HepG2 (cell line): ENCODE results near the gene CCDC33. TPM values are rescaled to one million over a fixed set of nuclear protein-coding genes. Genes with fewer than 3 reads are reported as not detected.

Experiments used
- ATAC-seq: fragments of 200-7000 bp; cut with Tn5 transposase; 3 replicates; pipeline ENCODE4 v1.9.1; 2020; ENCODE audit warnings: mild to moderate bottlenecking, moderate library complexity
- BruUV-seq: library from RNA; stranded (reverse); fragments of 400-500 nt; replicated peaks from 2 replicates; lab custom pipeline; 2021; lab: Mats Ljungman, UMichigan
- CTCF ChIA-PET: fragments of 300-600 bp; formaldehyde crosslinking; extraction: SDS; loops from one replicate; lab custom pipeline; 2021; ENCODE audit warnings: low total read pairs, inconsistent platforms, low intra/inter-chr PET ratio; lab: Yijun Ruan, JAX
- POLR2A ChIA-PET: fragments of 350-600 bp; sonication (Branson Sonifier 250); formaldehyde crosslinking; loops from one replicate; lab custom pipeline; 2020; ENCODE audit warnings: antibody characterized with exemption, inconsistent platforms; lab: Yijun Ruan, JAX
- DNase-seq: peaks from one replicate; pipeline ENCODE4 v3.0.0-alpha.2; 2015; ENCODE audit warnings: low spot score
- FAIRE-seq: peaks from 3 replicates; lab custom pipeline; 2011; peaks lifted over from hg19 to GRCh38; lab: Jason Lieb, UNC
- H2AFZ ChIP-seq: one replicate; pipeline ENCODE4 v1.6.1; 2011; ENCODE audit warnings: low read length, inconsistent platforms
- H3K27ac ChIP-seq: fragments of 300-600 bp; 3 replicates; pipeline ENCODE4 v1.8.0; 2011; ENCODE audit warnings: mixed run types, mild to moderate bottlenecking, mixed read lengths, low read length, inconsistent platforms; ENCODE audit not compliant: insufficient read depth; ENCODE audit errors: extremely low read length
- H3K27me3 ChIP-seq, 2 experiments: fragments of 200-600 bp in 1 of 2; 2 replicates in 1 of 2; 3 replicates in 1 of 2; pipeline versions ENCODE4 v1.6.0 to v1.8.0; 2011; ENCODE audit warnings: low read length in 2 of 2, mild to moderate bottlenecking in 2 of 2, moderate library complexity in 2 of 2, inconsistent platforms in 1 of 2; ENCODE audit not compliant: insufficient read depth in 2 of 2, control insufficient read depth in 1 of 2
- H3K36me3 ChIP-seq, 2 experiments: fragments of 200-600 bp in 1 of 2; replicated peaks in 1 of 2; 2 replicates in 1 of 2; 3 replicates in 1 of 2; pipeline versions ENCODE4 v1.5.1 to v1.8.0; 2011; ENCODE audit warnings: low read length in 2 of 2, inconsistent platforms in 1 of 2; ENCODE audit not compliant: insufficient read depth in 2 of 2, control insufficient read depth in 1 of 2
- H3K4me1 ChIP-seq: 2 replicates; pipeline ENCODE4 v1.5.1; 2012; ENCODE audit warnings: low read length, inconsistent platforms; ENCODE audit not compliant: insufficient read depth
- H3K4me2 ChIP-seq: 2 replicates; pipeline ENCODE4 v1.6.0; 2011; ENCODE audit warnings: low read depth, low read length, inconsistent platforms
- H3K4me3 ChIP-seq, 3 experiments: fragments of 200-600 bp in 1 of 3; sonication (generic), shearing (Covaris generic) in 1 of 3; replicated peaks in 1 of 3; 2 replicates each; pipeline ENCODE4 v1.5.1; 2011 to 2016; ENCODE audit warnings: low read length in 3 of 3, inconsistent platforms in 2 of 3, low read depth in 2 of 3, mild to moderate bottlenecking in 2 of 3, control low read depth in 1 of 3, mixed read lengths in 1 of 3; ENCODE audit not compliant: insufficient read depth in 1 of 3
- H3K79me2 ChIP-seq: one replicate; pipeline ENCODE4 v1.6.1; 2011; ENCODE audit warnings: low read length, inconsistent platforms; ENCODE audit not compliant: insufficient read depth
- H3K9ac ChIP-seq: 2 replicates; pipeline ENCODE4 v1.6.0; 2011; ENCODE audit warnings: mild to moderate bottlenecking, low read depth, low read length, inconsistent platforms; ENCODE audit not compliant: insufficient read depth
- H3K9me3 ChIP-seq: 2 replicates; pipeline ENCODE4 v1.5.1; 2012; ENCODE audit warnings: mild to moderate bottlenecking, low read length
- H4K20me1 ChIP-seq: 2 replicates; pipeline ENCODE4 v1.6.0; 2011; ENCODE audit warnings: inconsistent platforms, mild to moderate bottlenecking, low read length, moderate library complexity; ENCODE audit not compliant: insufficient read depth
- HNRNPUL1 ChIP-seq: fragments of 200-400 bp; formaldehyde crosslinking; IDR thresholded peaks from 2 replicates; pipeline ENCODE4 v1.6.1; 2017; ENCODE audit warnings: low read depth, mild to moderate bottlenecking, low read length, moderate library complexity
- MED1 ChIP-seq: sonication (generic); formaldehyde crosslinking; IDR thresholded peaks from 2 replicates; pipeline ENCODE4 v1.4.0; 2020; ENCODE audit warnings: missing genetic modification reagents
- RFX5 ChIP-seq: IDR thresholded peaks from 2 replicates; pipeline ENCODE4 v1.6.1; 2011; ENCODE audit warnings: low read depth, low read length, improper control_type of control experiment
- XBP1 ChIP-seq: sonication (generic); formaldehyde crosslinking; IDR thresholded peaks from 2 replicates; pipeline ENCODE4 v1.5.0; 2020; ENCODE audit warnings: missing genetic modification reagents
- ZNF256 ChIP-seq: sonication (generic); formaldehyde crosslinking; conservative IDR thresholded peaks from 2 replicates; pipeline ENCODE4 v1.4.0; 2020; ENCODE audit warnings: missing genetic modification reagents
- ZNF503 ChIP-seq: sonication (generic); formaldehyde crosslinking; IDR thresholded peaks from 2 replicates; pipeline ENCODE4 v1.4.0; 2020; ENCODE audit warnings: missing genetic modification reagents
- WGBS: methylation state at CpG from one replicate; pipeline ENCODE4 v1.1.6; 2017; ENCODE audit warnings: low lambda C conversion rate; 5-methylcytosine and 5-hydroxymethylcytosine counted together
- in situ Hi-C: cut with HindIII; loops from 2 replicates; pipeline ENCODE4 v1.10.0; 2017; ENCODE audit warnings: low pct_unique_long_range_greater_than_20kb; ENCODE audit not compliant: extremely low pct_ligation_motif_present
- intact Hi-C: fragments of 100-400 bp; cut with micrococcal nuclease; formaldehyde crosslinking; loops from one replicate; pipeline ENCODE4 v1.10.0; 2022; ENCODE audit not compliant: unreplicated experiment
- polyA plus RNA-seq, 8 experiments: library from polyadenylated mRNA; depleted of rRNA in 3 of 8; stranded (reverse) in 7 of 8; unstranded in 1 of 8; fragments of >200 nt; fragmentation: Illumina TruSeq in 4 of 8; extraction: Trizol in 4 of 8; gene quantifications; 2 replicates each; pipeline versions ENCODE4 v1.2.1 to v1.2.3, GENCODE V29; 2011 to 2016; ENCODE audit warnings: low read depth in 4 of 8, missing spikeins in 1 of 8, mixed read lengths in 1 of 8; ENCODE audit not compliant: insufficient read depth in 1 of 8
- total RNA-seq, 5 experiments: library from RNA; depleted of rRNA; stranded (reverse); fragments of >200 nt; fragmentation: Illumina TruSeq; extraction: Trizol; gene quantifications; 2 replicates each; pipeline ENCODE4 v1.2.3, GENCODE V29; 2016; ENCODE audit warnings: low read depth in 1 of 5
- TF ChIP-seq, protein P1 (sequence below): sonication (generic); formaldehyde crosslinking; IDR thresholded peaks from 2 replicates; pipeline ENCODE4 v1.4.0; 2020; ENCODE audit warnings: mild to moderate bottlenecking, missing genetic modification reagents

The CCDC33 gene
- total and polyA plus RNA-seq, 2 of the 13 experiments (the other 11 are each of a cell fraction or from before 2014, with no cell fraction given) = 0.30 TPM; not detected in 1

DNA sequence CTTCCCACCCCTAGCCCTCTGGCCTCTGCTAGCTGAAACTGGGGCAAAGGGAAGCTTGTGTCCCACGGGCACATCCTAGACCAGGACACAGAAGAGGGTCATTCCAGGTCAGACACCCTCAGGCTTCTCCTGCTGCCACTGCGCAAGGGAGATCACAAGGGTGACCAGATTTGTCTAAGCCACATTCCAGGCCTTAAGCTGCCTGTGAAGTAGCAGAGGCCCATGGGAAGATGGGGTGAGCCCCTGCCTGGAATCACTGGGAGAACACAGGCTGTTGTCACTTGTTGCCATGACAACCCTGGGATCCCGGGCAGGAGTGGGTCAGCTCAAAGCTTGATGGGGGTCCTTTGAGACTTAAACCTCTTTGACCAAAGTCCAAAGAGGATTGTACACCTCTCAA is 44.3 kb upstream of the CCDC33 start:
- TF ChIP-seq RFX5 = peak; percentile 82
- TF ChIP-seq HNRNPUL1 = no peak
- WGBS = 37% methylated on average over 3 of the region's 3 CpGs
- H3K4me1 ChIP-seq = 0 out of 2 replicates have a peak, but pooled peaks cover 8% of the 10 kb centered on the region
- no TSS peak for BruUV-seq
- H3K4me3 ChIP-seq = no peak overlapping the region
- ATAC-seq (no peak), FAIRE-seq (no peak), DNase-seq (no peak)
- H3K4me2 ChIP-seq = no peak overlapping the region
- CTCF ChIA-PET = no interaction called here
- in situ Hi-C loops (no loop called here), intact Hi-C loops (no loop called here)
- no peaks in the 10 kb centered on the region for H4K20me1 ChIP-seq
- no peaks in the 10 kb centered on the region for H3K27me3 ChIP-seq
- no peaks in the 10 kb centered on the region for H3K9me3 ChIP-seq
- H3K36me3 ChIP-seq = no peaks in the 10 kb centered on the region
- H3K79me2 ChIP-seq = no peaks in the 10 kb centered on the region
- no peak overlapping the region for H3K27ac ChIP-seq
- no peak overlapping the region for H3K9ac ChIP-seq
- H2AFZ ChIP-seq = no peak overlapping the region
- POLR2A ChIA-PET = no interaction called here

DNA sequence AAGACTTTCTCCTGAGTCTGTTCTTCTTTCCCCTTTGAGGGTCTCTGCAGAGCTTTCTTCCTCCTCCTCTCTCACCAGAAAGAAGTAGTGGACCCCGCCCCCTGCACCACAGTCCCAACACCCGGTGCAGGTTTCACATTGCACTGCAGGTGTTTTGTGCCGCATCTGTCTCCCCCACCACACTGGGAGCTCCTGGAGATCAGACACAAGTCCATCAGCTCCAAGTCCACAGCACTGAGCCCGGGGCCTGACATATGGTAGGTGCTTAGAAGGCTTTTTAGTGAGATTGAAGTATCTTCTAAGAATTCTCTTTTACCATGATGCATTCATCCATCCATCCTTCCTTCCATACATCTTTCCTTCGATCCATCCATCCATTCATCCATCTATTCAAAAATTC is 43.4 kb upstream of the CCDC33 start:
- Histone ChIP-seq H3K27me3 (no peaks in the 10 kb centered on the region), H3K4me2 (no peak overlapping the region), H4K20me1 (no peaks in the 10 kb centered on the region), H3K4me1 (0 out of 2 replicates have a peak, but pooled peaks cover 8% of the 10 kb centered on the region), H3K79me2 (no peaks in the 10 kb centered on the region), H3K4me3 (no peak overlapping the region), H3K9me3 (no peaks in the 10 kb centered on the region), H3K36me3 (no peaks in the 10 kb centered on the region), H3K27ac (no peak overlapping the region), H2AFZ (no peak overlapping the region), H3K9ac (no peak overlapping the region)
- in situ Hi-C loops (no loop called here), intact Hi-C loops (no loop called here)
- ATAC-seq (no peak), DNase-seq (no peak), FAIRE-seq (no peak)
- no TSS peak for BruUV-seq
- 41% methylated on average over 5 of the region's 5 CpGs for WGBS
- ChIA-PET POLR2A (no interaction called here), CTCF (no interaction called here)
- TF ChIP-seq MED1 (CRISPR knock-in tag) (no peak), XBP1 (CRISPR knock-in tag) (no peak), ZNF503 (no peak), ZNF256 (CRISPR knock-in tag) (no peak)
- TF ChIP-seq, protein P1, sequence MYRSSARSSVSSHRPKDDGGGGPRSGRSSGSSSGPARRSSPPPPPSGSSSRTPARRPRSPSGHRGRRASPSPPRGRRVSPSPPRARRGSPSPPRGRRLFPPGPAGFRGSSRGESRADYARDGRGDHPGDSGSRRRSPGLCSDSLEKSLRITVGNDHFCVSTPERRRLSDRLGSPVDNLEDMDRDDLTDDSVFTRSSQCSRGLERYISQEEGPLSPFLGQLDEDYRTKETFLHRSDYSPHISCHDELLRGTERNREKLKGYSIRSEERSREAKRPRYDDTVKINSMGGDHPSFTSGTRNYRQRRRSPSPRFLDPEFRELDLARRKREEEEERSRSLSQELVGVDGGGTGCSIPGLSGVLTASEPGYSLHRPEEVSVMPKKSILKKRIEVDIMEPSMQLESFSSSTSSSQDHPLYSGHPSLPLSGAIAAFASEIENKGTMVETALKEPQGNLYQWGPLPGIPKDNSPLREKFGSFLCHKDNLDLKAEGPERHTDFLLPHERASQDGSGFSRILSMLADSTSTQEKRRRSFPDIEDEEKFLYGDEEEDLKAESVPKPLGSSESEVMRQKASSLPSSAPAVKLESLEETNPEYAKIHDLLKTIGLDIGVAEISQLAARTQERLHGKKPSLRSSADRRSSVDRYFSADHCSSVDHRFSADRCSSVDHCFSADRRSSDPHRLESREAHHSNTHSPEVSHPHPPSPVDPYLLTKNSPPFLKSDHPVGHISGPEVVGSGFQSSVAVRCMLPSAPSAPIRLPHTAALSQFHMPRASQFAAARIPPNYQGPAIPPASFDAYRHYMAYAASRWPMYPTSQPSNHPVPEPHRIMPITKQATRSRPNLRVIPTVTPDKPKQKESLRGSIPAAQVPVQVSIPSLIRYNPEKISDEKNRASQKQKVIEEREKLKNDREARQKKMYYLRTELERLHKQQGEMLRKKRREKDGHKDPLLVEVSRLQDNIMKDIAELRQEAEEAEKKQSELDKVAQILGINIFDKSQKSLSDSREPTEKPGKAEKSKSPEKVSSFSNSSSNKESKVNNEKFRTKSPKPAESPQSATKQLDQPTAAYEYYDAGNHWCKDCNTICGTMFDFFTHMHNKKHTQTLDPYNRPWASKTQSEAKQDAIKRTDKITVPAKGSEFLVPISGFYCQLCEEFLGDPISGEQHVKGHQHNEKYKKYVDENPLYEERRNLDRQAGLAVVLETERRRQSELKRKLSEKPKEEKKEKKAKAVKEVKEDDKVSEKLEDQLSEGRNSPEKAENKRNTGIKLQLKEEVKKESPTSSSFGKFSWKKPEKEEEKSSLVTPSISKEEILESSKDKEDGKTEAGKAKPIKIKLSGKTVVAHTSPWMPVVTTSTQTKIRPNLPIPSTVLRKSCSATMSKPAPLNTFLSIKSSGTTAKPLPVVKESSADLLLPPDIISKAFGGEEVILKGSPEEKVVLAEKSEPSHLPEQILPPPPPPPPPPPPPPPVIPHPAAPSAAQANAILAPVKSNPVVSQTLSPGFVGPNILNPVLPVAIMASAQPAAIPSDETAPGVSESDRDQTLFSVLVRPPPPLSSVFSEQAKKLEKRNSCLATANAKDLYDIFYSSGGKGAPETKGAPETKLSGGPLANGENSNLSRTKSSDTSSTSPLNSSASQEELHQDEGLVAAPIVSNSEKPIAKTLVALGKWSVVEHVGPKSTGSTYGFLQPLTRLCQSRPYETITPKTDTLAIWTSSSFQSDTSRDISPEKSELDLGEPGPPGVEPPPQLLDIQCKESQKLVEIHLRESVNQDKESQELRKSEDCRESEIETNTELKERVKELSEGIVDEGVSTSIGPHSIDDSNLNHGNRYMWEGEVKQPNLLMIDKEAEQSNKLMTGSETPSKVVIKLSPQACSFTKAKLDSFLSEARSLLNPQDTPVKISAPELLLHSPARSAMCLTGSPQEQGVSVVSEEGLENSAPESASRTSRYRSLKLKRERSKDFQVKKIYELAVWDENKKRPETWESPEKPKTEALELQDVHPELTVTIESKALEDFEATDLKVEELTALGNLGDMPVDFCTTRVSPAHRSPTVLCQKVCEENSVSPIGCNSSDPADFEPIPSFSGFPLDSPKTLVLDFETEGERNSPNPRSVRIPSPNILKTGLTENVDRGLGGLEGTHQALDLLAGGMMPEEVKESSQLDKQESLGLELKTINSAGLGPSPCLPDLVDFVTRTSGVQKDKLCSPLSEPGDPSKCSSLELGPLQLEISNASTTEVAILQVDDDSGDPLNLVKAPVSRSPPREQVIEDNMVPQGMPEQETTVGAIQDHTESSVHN (CRISPR knock-in tag) = no peak
